IMR-90 (cell line): Measurements from ENCODE around the gene TBC1D22A. TPM values are rescaled to one million over a fixed set of nuclear protein-coding genes. Genes with fewer than 3 reads are reported as not detected.

Source experiments
- ATAC-seq: fragments of 200-7000 bp; cut with Tn5 transposase; 2 replicates; pipeline ENCODE4 v1.9.1; 2020; ENCODE audit warnings: low read depth, mild to moderate bottlenecking, moderate library complexity
- BruUV-seq: library from RNA; stranded (reverse); fragments of 400-500 nt; replicated peaks from 2 replicates; lab custom pipeline; 2021; lab: Mats Ljungman, UMichigan
- CTCF ChIA-PET: fragments of 300-600 bp; formaldehyde crosslinking; extraction: SDS; loops from one replicate; lab custom pipeline; 2021; ENCODE audit warnings: antibody characterized with exemption; lab: Yijun Ruan, JAX
- POLR2A ChIA-PET: fragments of 300-600 bp; sonication (Branson Sonifier 250); formaldehyde crosslinking; loops from one replicate; lab custom pipeline; 2022; ENCODE audit warnings: antibody characterized with exemption; ENCODE audit not compliant: unreplicated experiment; lab: Charles Lee
- DNase-seq: peaks from one replicate; pipeline ENCODE4 v3.0.0; 2013
- H2AFZ ChIP-seq: replicated peaks from 2 replicates; pipeline ENCODE3; 2013; ENCODE audit warnings: low read length, mild to moderate bottlenecking; ENCODE audit not compliant: poor library complexity
- H2AK5ac ChIP-seq: 2 replicates; pipeline ENCODE4 v1.6.1; 2013; ENCODE audit warnings: low read depth, low read length, inconsistent platforms
- H2AK9ac ChIP-seq: replicated peaks from 2 replicates; pipeline ENCODE3; 2013; ENCODE audit warnings: mild to moderate bottlenecking, low read depth, low read length, moderate library complexity; ENCODE audit not compliant: poor library complexity
- H2BK120ac ChIP-seq: 2 replicates; pipeline ENCODE4 v1.6.1; 2013; ENCODE audit warnings: low read depth, low read length, inconsistent platforms
- H2BK15ac ChIP-seq: 3 replicates; pipeline ENCODE4 v1.6.1; 2013; ENCODE audit warnings: low read depth, low read length, inconsistent platforms
- H2BK20ac ChIP-seq: 2 replicates; pipeline ENCODE4 v1.6.1; 2013; ENCODE audit warnings: low read depth, mild to moderate bottlenecking, inconsistent platforms, low read length, moderate library complexity
- H2BK5ac ChIP-seq: 2 replicates; pipeline ENCODE4 v1.6.1; 2013; ENCODE audit warnings: mild to moderate bottlenecking, low read depth, low read length, inconsistent platforms; ENCODE audit not compliant: poor library complexity, severe bottlenecking
- H3K14ac ChIP-seq: replicated peaks from 2 replicates; pipeline ENCODE4 v1.6.1; 2013; ENCODE audit warnings: low read depth, low read length, inconsistent platforms
- H3K18ac ChIP-seq: 2 replicates; pipeline ENCODE4 v1.6.1; 2013; ENCODE audit warnings: low read depth, low read length, control low read depth
- H3K23ac ChIP-seq: 2 replicates; pipeline ENCODE4 v1.6.1; 2013; ENCODE audit warnings: low read depth, low read length, inconsistent platforms
- H3K27ac ChIP-seq: 2 replicates; pipeline ENCODE4 v1.5.1; 2013; ENCODE audit warnings: mild to moderate bottlenecking, control low read depth, low read length; ENCODE audit not compliant: insufficient read depth
- H3K27me3 ChIP-seq: 2 replicates; pipeline ENCODE4 v1.6.1; 2013; ENCODE audit warnings: low read length; ENCODE audit not compliant: control insufficient read depth, insufficient read depth
- H3K36me3 ChIP-seq: 2 replicates; pipeline ENCODE4 v1.6.1; 2013; ENCODE audit warnings: low read length, mixed read lengths; ENCODE audit not compliant: control insufficient read depth, insufficient read depth
- H3K4ac ChIP-seq: 2 replicates; pipeline ENCODE4 v1.6.1; 2013; ENCODE audit warnings: low read depth, low read length, inconsistent platforms
- H3K4me1 ChIP-seq: 2 replicates; pipeline ENCODE4 v1.6.1; 2013; ENCODE audit warnings: low read length, mixed read lengths; ENCODE audit not compliant: control insufficient read depth, insufficient read depth
- H3K4me2 ChIP-seq: 2 replicates; pipeline ENCODE4 v1.6.1; 2013; ENCODE audit warnings: low read depth, mild to moderate bottlenecking, control low read depth, low read length, moderate library complexity
- H3K4me3 ChIP-seq: 2 replicates; pipeline ENCODE4 v1.5.1; 2013; ENCODE audit warnings: low read depth, mild to moderate bottlenecking, control low read depth, low read length, moderate library complexity; ENCODE audit not compliant: insufficient read depth
- H3K56ac ChIP-seq: 2 replicates; pipeline ENCODE4 v1.6.1; 2013; ENCODE audit warnings: low read length, inconsistent platforms; ENCODE audit not compliant: insufficient read depth; ENCODE audit errors: extremely low read depth
- H3K79me1 ChIP-seq, 2 experiments: 2 replicates each; pipeline ENCODE4 v1.6.1; 2013; ENCODE audit warnings: low read length in 2 of 2, inconsistent platforms in 1 of 2, low read depth in 1 of 2
- H3K9ac ChIP-seq: 2 replicates; pipeline ENCODE4 v1.6.1; 2013; ENCODE audit warnings: low read depth, low read length, control low read depth
- H3K9me1 ChIP-seq: 2 replicates; pipeline ENCODE4 v1.6.1; 2013; ENCODE audit warnings: low read length, inconsistent platforms; ENCODE audit not compliant: insufficient read depth
- H3K9me3 ChIP-seq: 2 replicates; pipeline ENCODE4 v1.6.1; 2013; ENCODE audit warnings: low read length; ENCODE audit not compliant: control insufficient read depth, insufficient read depth
- H4K20me1 ChIP-seq: 2 replicates; pipeline ENCODE4 v1.6.1; 2013; ENCODE audit warnings: low read length, inconsistent platforms; ENCODE audit not compliant: insufficient read depth
- H4K5ac ChIP-seq: 2 replicates; pipeline ENCODE4 v1.6.1; 2013; ENCODE audit warnings: mild to moderate bottlenecking, low read depth, low read length, control low read depth
- H4K8ac ChIP-seq, 2 experiments: 2 replicates each; pipeline ENCODE4 v1.6.1; 2013; ENCODE audit warnings: low read depth in 2 of 2, low read length in 2 of 2, control low read depth in 1 of 2, inconsistent platforms in 1 of 2
- H4K91ac ChIP-seq: 2 replicates; pipeline ENCODE4 v1.6.1; 2013; ENCODE audit warnings: low read depth, low read length, inconsistent platforms; ENCODE audit not compliant: insufficient read depth
- CTCF ChIP-seq: conservative IDR thresholded peaks from 2 replicates; pipeline ENCODE4 v1.5.1; 2012; ENCODE audit warnings: mild to moderate bottlenecking, low read depth, low read length, improper control_type of control experiment
- ELK1 ChIP-seq: fragments of 150-350 bp; IDR thresholded peaks from 2 replicates; pipeline ENCODE4 v1.6.1; 2016; ENCODE audit warnings: low read depth, mild to moderate bottlenecking, low read length, moderate library complexity, borderline replicate concordance
- NFE2L2 ChIP-seq: fragments of 150-350 bp; IDR thresholded peaks from 2 replicates; pipeline ENCODE4 v1.6.1; 2016; ENCODE audit warnings: low read depth, mild to moderate bottlenecking, low read length
- RAD21 ChIP-seq: IDR thresholded peaks from 2 replicates; pipeline ENCODE4 v1.6.1; 2012; ENCODE audit warnings: low read length, improper control_type of control experiment
- RCOR1 ChIP-seq: IDR thresholded peaks from 2 replicates; pipeline ENCODE4 v1.6.1; 2012; ENCODE audit warnings: mild to moderate bottlenecking, low read length, improper control_type of control experiment; ENCODE audit not compliant: insufficient replicate concordance
- RFX5 ChIP-seq: IDR thresholded peaks from 2 replicates; pipeline ENCODE4 v1.8.0; 2012; ENCODE audit warnings: low read depth, mild to moderate bottlenecking, low read length, moderate library complexity
- SMC3 ChIP-seq: fragments of 150-350 bp; IDR thresholded peaks from 2 replicates; pipeline ENCODE4 v1.6.1; 2016; ENCODE audit warnings: low read depth, mild to moderate bottlenecking, antibody characterized with exemption, low read length, moderate library complexity
- WGBS, 2 experiments: methylation state at CpG; one replicate each; pipeline versions ENCODE4 v1.1.5 to v1.1.7; 2013; ENCODE audit warnings: missing lambda C conversion rate in 2 of 2; ENCODE audit not compliant: insufficient read length in 1 of 2; ENCODE audit errors: extremely low coverage in 2 of 2; 5-methylcytosine and 5-hydroxymethylcytosine counted together
- dilution Hi-C: fragments of 300-500 bp; cut with HindIII; formaldehyde crosslinking; loops from one replicate; pipeline ENCODE4 v1.14.3; 2018; ENCODE audit warnings: low sequenced_read_pairs; ENCODE audit not compliant: unreplicated experiment
- in situ Hi-C: fragments of 300-500 bp; cut with MboI; formaldehyde crosslinking; loops from 3 replicates; pipeline ENCODE4 v1.14.3; 2019; ENCODE audit warnings: low sequenced_read_pairs, inconsistent platforms, mixed read lengths
- intact Hi-C: fragments of 100-400 bp; cut with micrococcal nuclease; formaldehyde crosslinking; loops from 2 replicates; pipeline ENCODE4 v1.10.0; 2022
- polyA plus RNA-seq, 3 experiments: library from polyadenylated mRNA; depleted of rRNA; stranded (reverse); fragments of >200 nt; gene quantifications; 2 replicates each; pipeline ENCODE4 v1.2.3, GENCODE V29; 2012; ENCODE audit warnings: low replicate concordance in 1 of 3
- total RNA-seq: library from RNA; depleted of rRNA; stranded (reverse); fragments of >200 nt; gene quantifications from 2 replicates; pipeline ENCODE4 v1.2.3, GENCODE V29; 2012

Gene TBC1D22A
- total and polyA plus RNA-seq, 2 of the 4 experiments (the other 2 are of a cell fraction): 9.0 to 16.7 TPM

- H4K91ac ChIP-seq: no peak overlapping the region
- DNase-seq (no peak), ATAC-seq (no peak)
- H4K20me1 ChIP-seq: peaks cover 30% of the 10 kb centered on the region
- peaks cover 22 to 72% of the 10 kb centered on the region in 2 experiments for H3K79me1 ChIP-seq
- no peak overlapping the region for H2BK5ac ChIP-seq
- dilution Hi-C loops (no loop called here), intact Hi-C loops (no loop called here), in situ Hi-C loops (no loop called here)
- no peak overlapping the region for H4K5ac ChIP-seq
- no peak overlapping the region for H3K56ac ChIP-seq
- no peak overlapping the region for H3K4me3 ChIP-seq
- no peak overlapping the region for H2BK20ac ChIP-seq
- H3K4me2 ChIP-seq: no peak overlapping the region
- WGBS, 2 experiments: 90% methylated on average over 12 of the region's 17 CpGs; no CpG with 5 or more reads in 1 of the 2 experiments
- H3K27ac ChIP-seq: no peak overlapping the region
- BruUV-seq: no TSS peak
- H3K36me3 ChIP-seq: peaks cover 1% of the 10 kb centered on the region
- no peak overlapping the region for H3K4ac ChIP-seq
- no peak overlapping the region for H3K9ac ChIP-seq
- H3K4me1 ChIP-seq: peaks cover 11% of the 10 kb centered on the region
- ChIA-PET POLR2A (no interaction called here), CTCF (no interaction called here)
- no peak overlapping the region for H3K14ac ChIP-seq
- H3K23ac ChIP-seq: no peak overlapping the region
- TF ChIP-seq RFX5 (no peak), CTCF (no peak), ELK1 (no peak), NFE2L2 (no peak), SMC3 (no peak), RAD21 (no peak), RCOR1 (no peak)
- H2AK5ac ChIP-seq: no peak overlapping the region
- H2BK120ac ChIP-seq: no peak overlapping the region
- no peak overlapping the region for H2BK15ac ChIP-seq
- H3K9me1 ChIP-seq: peaks cover 20% of the 10 kb centered on the region
- H2AK9ac ChIP-seq: no peak overlapping the region
- no peak overlapping the region for H2AFZ ChIP-seq
- no peak overlapping the region for H4K8ac ChIP-seq
- H3K18ac ChIP-seq: no peak overlapping the region
- no peaks in the 10 kb centered on the region for H3K9me3 ChIP-seq
- no peaks in the 10 kb centered on the region for H3K27me3 ChIP-seq
These were observed 6.8 kb downstream of the TBC1D22A start for GRCh38 chr22:46769191-46769675.
